Cardiac muscle cell (in vitro differentiated cells and primary cell): ENCODE results near the gene ATRNL1. TPM values are rescaled to one million over a fixed set of nuclear protein-coding genes. Genes with fewer than 3 reads are reported as not detected.

Experiments
- DNase-seq, 2 donors: peaks; one replicate each; pipeline versions ENCODE4 v3.0.0 to v3.0.0-alpha.2; 2010 to 2017; ENCODE audit warnings: low read depth in 1 of 2, low spot score in 1 of 2
- H3K27ac ChIP-seq: fragments of 200-600 bp; sonication (generic); 2 replicates; pipeline ENCODE4 v1.5.1; 2016
- H3K27me3 ChIP-seq: fragments of 200-600 bp; sonication (generic); 2 replicates; pipeline ENCODE4 v1.6.0; 2016; ENCODE audit warnings: control low read depth
- H3K36me3 ChIP-seq: fragments of 200-600 bp; sonication (generic); 2 replicates; pipeline ENCODE4 v1.5.1; 2016; ENCODE audit warnings: control low read depth
- H3K4me1 ChIP-seq: fragments of 200-600 bp; sonication (generic); 2 replicates; pipeline ENCODE4 v1.8.1; 2017; ENCODE audit warnings: low read depth, mild to moderate bottlenecking, mixed run types
- H3K4me3 ChIP-seq: fragments of 200-600 bp; sonication (generic); 2 replicates; pipeline ENCODE4 v1.5.1; 2016; ENCODE audit warnings: mild to moderate bottlenecking
- H3K9me3 ChIP-seq: fragments of 200-600 bp; sonication (generic); 2 replicates; pipeline ENCODE4 v1.5.1; 2017; ENCODE audit warnings: low read depth, mild to moderate bottlenecking, control low read depth
- polyA plus RNA-seq: library from polyadenylated mRNA; unstranded; fragments of >200 nt; fragmentation: Nextera tagmentation; extraction: Ambion mirVana; gene quantifications from 2 replicates; pipeline ENCODE4 v1.2.1, GENCODE V29; 2016
- total RNA-seq: library from RNA; depleted of rRNA; stranded (reverse); fragments of >200 nt; gene quantifications from 2 replicates; pipeline ENCODE4 v1.2.3, GENCODE V29; 2016
- TF ChIP-seq, protein P1 (sequence below): IDR thresholded peaks from 2 replicates; pipeline ENCODE4 v1.5.1; 2012; ENCODE audit warnings: low read depth, mild to moderate bottlenecking, low read length

Gene ATRNL1
- total and polyA plus RNA-seq, 2 experiments from 2014 or later: 4.5 to 14.1 TPM

DNA sequence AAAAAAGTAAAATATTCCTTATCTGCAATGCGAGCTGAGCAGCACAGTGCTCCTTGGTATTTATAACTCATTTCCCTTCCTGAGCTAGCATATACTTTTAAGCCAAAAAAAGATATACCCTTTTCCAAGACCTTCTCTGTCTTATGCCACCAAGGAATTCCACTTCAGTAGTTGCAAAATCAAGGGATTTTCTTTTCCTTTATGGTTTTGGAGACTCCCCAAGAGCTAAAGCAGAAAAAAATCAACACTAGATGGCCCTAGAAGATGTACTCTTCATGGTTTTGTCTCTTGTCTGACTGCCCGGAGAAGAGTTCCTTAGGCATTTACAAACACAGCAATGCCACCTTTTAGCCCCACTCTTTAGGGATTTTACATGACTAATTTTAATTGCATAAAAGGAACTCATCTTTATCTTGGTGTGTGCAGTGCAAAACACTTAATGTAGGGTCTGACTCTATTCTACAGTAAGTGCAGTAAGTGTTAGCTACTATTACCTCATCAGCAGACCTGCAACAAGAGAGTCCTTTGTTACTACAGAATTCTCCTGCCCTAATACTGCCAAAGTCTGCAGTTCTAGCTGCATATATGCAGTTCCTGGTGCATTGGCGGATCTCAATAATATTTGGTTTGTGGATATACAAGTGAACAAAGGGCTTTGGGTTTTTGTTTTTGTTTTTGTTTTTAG lies 736.5 kb downstream of the ATRNL1 start:
- H3K27ac ChIP-seq: no peak overlapping the region
- no peaks in the 10 kb centered on the region for H3K27me3 ChIP-seq
- no peaks in the 10 kb centered on the region for H3K9me3 ChIP-seq
- DNase-seq: peak; percentile 14 to 61
- no peak overlapping the region for H3K4me3 ChIP-seq
- TF ChIP-seq, protein P1, sequence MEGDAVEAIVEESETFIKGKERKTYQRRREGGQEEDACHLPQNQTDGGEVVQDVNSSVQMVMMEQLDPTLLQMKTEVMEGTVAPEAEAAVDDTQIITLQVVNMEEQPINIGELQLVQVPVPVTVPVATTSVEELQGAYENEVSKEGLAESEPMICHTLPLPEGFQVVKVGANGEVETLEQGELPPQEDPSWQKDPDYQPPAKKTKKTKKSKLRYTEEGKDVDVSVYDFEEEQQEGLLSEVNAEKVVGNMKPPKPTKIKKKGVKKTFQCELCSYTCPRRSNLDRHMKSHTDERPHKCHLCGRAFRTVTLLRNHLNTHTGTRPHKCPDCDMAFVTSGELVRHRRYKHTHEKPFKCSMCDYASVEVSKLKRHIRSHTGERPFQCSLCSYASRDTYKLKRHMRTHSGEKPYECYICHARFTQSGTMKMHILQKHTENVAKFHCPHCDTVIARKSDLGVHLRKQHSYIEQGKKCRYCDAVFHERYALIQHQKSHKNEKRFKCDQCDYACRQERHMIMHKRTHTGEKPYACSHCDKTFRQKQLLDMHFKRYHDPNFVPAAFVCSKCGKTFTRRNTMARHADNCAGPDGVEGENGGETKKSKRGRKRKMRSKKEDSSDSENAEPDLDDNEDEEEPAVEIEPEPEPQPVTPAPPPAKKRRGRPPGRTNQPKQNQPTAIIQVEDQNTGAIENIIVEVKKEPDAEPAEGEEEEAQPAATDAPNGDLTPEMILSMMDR: peak; percentile 16
- H3K4me1 ChIP-seq: no peaks in the 10 kb centered on the region
- H3K36me3 ChIP-seq: no peaks in the 10 kb centered on the region

DNA sequence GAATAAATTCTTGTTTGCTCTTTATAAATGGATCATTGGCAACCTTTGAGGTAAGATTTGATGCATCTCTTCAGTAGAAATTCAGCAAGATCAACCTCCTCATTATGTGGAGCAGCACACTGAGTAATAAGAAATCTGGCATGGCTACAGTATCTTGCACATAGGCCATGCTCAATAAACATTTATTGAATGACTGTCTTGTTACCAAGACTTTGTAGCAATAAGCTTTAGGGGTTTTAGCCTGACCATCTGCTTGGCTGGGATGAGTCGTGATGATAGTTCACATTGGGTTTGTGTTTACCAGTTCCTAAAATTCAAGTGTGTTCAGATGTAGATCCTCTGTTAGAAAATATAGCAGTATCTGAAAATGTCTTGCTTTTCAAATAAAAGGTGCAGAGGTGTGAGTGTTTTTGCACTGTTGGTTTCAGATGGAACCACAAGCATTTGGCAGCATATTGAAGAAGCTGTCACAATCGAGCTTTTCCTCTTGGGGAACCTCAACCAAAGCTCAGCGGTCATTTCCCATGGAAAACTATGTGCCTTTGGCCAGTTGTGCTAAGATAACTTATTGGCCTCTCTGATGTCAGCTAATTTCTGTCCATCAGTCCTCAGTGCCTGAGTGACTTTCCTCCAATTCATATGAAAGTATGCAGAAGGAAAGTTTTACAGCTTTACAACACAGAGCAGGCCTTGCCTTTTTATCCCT lies 737.3 kb downstream of the ATRNL1 start:
- H3K9me3 ChIP-seq: no peaks in the 10 kb centered on the region
- no peaks in the 10 kb centered on the region for H3K4me1 ChIP-seq
- DNase-seq: no peak
- H3K27me3 ChIP-seq: no peaks in the 10 kb centered on the region
- no peaks in the 10 kb centered on the region for H3K36me3 ChIP-seq
- TF ChIP-seq, protein P1: no peak
- H3K27ac ChIP-seq: no peak overlapping the region
- no peak overlapping the region for H3K4me3 ChIP-seq

DNA sequence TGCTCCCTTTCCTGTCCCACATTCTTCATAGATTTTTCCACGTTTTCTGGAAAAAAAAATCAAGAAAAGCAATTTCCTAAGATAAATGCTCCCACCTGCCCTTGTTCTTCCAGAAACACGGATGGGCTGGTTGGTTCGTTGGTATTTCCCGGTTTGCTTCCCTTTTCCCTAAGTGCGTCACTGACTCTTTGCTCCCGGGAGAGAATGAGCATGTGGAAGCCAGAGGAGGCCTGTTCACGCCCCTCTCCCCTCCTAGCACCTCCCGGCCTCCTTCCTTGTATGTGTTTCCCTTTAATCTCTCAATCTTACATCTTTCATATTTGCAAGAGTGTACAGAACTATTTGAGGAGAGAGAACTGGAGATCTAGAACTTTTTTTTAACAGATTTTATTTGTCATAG lies 737.9 kb downstream of the ATRNL1 start:
- H3K27ac ChIP-seq: no peak overlapping the region
- H3K36me3 ChIP-seq: no peaks in the 10 kb centered on the region
- H3K27me3 ChIP-seq: no peaks in the 10 kb centered on the region
- H3K4me1 ChIP-seq: no peaks in the 10 kb centered on the region
- DNase-seq: no peak
- no peaks in the 10 kb centered on the region for H3K9me3 ChIP-seq
- no peak overlapping the region for H3K4me3 ChIP-seq
- TF ChIP-seq, protein P1: no peak

DNA sequence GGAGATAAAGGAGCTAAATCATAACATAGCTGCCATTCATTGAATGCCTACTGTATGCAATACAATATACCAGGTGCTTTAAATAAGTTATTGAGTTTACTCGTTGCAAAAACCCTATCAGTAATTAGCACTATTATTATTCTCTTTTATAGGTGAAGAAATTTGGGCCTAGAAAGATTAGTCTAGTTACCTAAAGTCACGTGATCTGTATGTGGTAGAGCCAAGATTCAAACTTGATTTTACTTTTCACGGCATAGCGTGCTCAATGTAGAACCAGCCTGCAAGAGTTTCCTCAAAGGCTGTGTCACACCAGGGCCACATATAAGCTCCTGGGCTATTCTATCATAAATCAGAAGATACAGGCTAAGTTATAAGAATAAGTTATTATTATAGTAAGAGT lies 740.0 kb downstream of the ATRNL1 start:
- Histone ChIP-seq H3K9me3 (no peaks in the 10 kb centered on the region), H3K36me3 (no peaks in the 10 kb centered on the region), H3K4me3 (no peak overlapping the region), H3K27ac (no peak overlapping the region), H3K4me1 (no peaks in the 10 kb centered on the region), H3K27me3 (no peaks in the 10 kb centered on the region)
- TF ChIP-seq, protein P1: no peak
- DNase-seq: no peak

DNA sequence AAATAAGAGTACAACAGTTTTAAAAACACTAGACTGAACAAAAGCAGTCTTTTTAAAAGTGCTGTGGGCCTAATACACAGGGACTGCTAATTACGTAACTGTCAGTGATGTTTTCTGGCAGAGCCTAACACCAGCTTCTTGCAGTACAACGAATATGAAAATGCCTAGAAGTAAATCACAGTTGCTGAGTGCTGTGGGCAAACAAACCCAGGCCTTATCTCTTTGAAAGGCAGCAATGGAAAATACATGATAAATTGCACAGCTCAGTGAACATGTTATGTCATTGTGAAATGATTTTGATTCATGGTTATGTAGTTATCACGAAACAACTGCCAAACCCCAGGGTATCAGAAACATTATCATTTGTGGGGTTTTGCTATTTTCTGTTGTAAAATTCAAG lies 751.4 kb downstream of the ATRNL1 start:
- H3K27ac ChIP-seq: no peak overlapping the region
- H3K27me3 ChIP-seq: no peaks in the 10 kb centered on the region
- no peak overlapping the region for H3K4me3 ChIP-seq
- H3K36me3 ChIP-seq: no peaks in the 10 kb centered on the region
- TF ChIP-seq, protein P1: no peak
- no peaks in the 10 kb centered on the region for H3K9me3 ChIP-seq
- H3K4me1 ChIP-seq: no peaks in the 10 kb centered on the region
- DNase-seq: peak; percentile 34 to 54
